Caco-2 (cell line): ENCODE data around the gene SLC16A10. TPM values are rescaled to one million over a fixed set of nuclear protein-coding genes. Genes with fewer than 3 reads are reported as not detected.

Source experiments
- BruUV-seq: library from RNA; stranded (reverse); fragments of 400-500 nt; replicated peaks from 2 replicates; lab custom pipeline; 2021; lab: Mats Ljungman, UMichigan
- CTCF ChIA-PET: fragments of 300-600 bp; sonication (Branson Sonifier 250); formaldehyde crosslinking; loops from one replicate; lab custom pipeline; 2022; ENCODE audit warnings: antibody characterized with exemption; lab: Charles Lee
- POLR2A ChIA-PET: fragments of 300-600 bp; sonication (Branson Sonifier 250); formaldehyde crosslinking; loops from one replicate; lab custom pipeline; 2022; ENCODE audit warnings: antibody characterized with exemption; lab: Charles Lee
- DNase-seq, 2 experiments: peaks; one replicate each; pipeline versions ENCODE4 v3.0.0 to v3.0.0-alpha.2; 2020 to 2022
- H3K27me3 ChIP-seq: replicated peaks from 2 replicates; pipeline ENCODE4 v1.6.0; 2011; ENCODE audit warnings: low read length; ENCODE audit not compliant: control insufficient read depth, insufficient read depth
- H3K36me3 ChIP-seq: 2 replicates; pipeline ENCODE4 v1.5.1; 2011; ENCODE audit warnings: low read length; ENCODE audit not compliant: control insufficient read depth, insufficient read depth
- H3K4me1 ChIP-seq: fragments of 250-450 bp; sonication (Bioruptor Pico); 2 replicates; pipeline ENCODE4 v1.5.1; 2020; ENCODE audit warnings: mild to moderate bottlenecking
- H3K4me3 ChIP-seq: 2 replicates; pipeline ENCODE4 v1.5.1; 2011; ENCODE audit warnings: low read depth, mild to moderate bottlenecking, control low read depth, low read length
- H3K9me3 ChIP-seq: fragments of 250-450 bp; sonication (Bioruptor Pico); 2 replicates; pipeline ENCODE4 v1.5.1; 2020; ENCODE audit warnings: mild to moderate bottlenecking, moderate library complexity
- H3K27ac Mint-ChIP-seq: one replicate; pipeline ENCODE4 v1.8.0; 2022; ENCODE audit warnings: mixed read lengths; ENCODE audit not compliant: unreplicated experiment
- H3K27me3 Mint-ChIP-seq: one replicate; pipeline ENCODE4 v1.8.0; 2022; ENCODE audit warnings: mixed read lengths; ENCODE audit not compliant: insufficient read depth, unreplicated experiment
- H3K36me3 Mint-ChIP-seq: one replicate; pipeline ENCODE4 v1.8.0; 2022; ENCODE audit warnings: mild to moderate bottlenecking, mixed read lengths; ENCODE audit not compliant: insufficient read depth, unreplicated experiment
- H3K4me1 Mint-ChIP-seq: one replicate; pipeline ENCODE4 v1.8.0; 2022; ENCODE audit warnings: low read depth, mixed read lengths; ENCODE audit not compliant: unreplicated experiment
- H3K4me3 Mint-ChIP-seq: one replicate; pipeline ENCODE4 v1.8.0; 2022; ENCODE audit warnings: mild to moderate bottlenecking, moderate library complexity, mixed read lengths; ENCODE audit not compliant: unreplicated experiment
- H3K9me3 Mint-ChIP-seq: one replicate; pipeline ENCODE4 v1.8.0; 2022; ENCODE audit warnings: mixed read lengths; ENCODE audit not compliant: unreplicated experiment
- CTCF ChIP-seq, 2 experiments: fragments of 200-600 bp in 1 of 2; IDR thresholded peaks; 1 replicate in 1 of 2; 2 replicates in 1 of 2; pipeline versions ENCODE4 v1.5.1 to v1.8.0; 2011 to 2022; ENCODE audit warnings: antibody characterized with exemption in 1 of 2, control low read depth in 1 of 2, inconsistent platforms in 1 of 2, low read depth in 1 of 2, low read length in 1 of 2, mild to moderate bottlenecking in 1 of 2, moderate library complexity in 1 of 2; ENCODE audit not compliant: insufficient read depth in 1 of 2, severe bottlenecking in 1 of 2, unreplicated experiment in 1 of 2
- intact Hi-C: fragments of 100-400 bp; cut with micrococcal nuclease; formaldehyde crosslinking; loops from one replicate; pipeline ENCODE4 v1.10.0; 2022; ENCODE audit not compliant: unreplicated experiment
- total RNA-seq: library from RNA; stranded (reverse); gene quantifications from 2 replicates; pipeline ENCODE4 v1.2.3, GENCODE V29; 2022

SLC16A10 gene
- total RNA-seq, 1 experiment from 2014 or later = 14.2 TPM

- Mint-ChIP-seq H3K36me3 (no peaks in the 10 kb centered on the region), H3K27ac (no peak overlapping the region), H3K4me3 (no peak overlapping the region), H3K9me3 (no peaks in the 10 kb centered on the region), H3K27me3 (no peaks in the 10 kb centered on the region), H3K4me1 (no peaks in the 10 kb centered on the region)
- no peak for DNase-seq
- ChIA-PET CTCF (no interaction called here), POLR2A (no interaction called here)
- BruUV-seq = no TSS peak
- Histone ChIP-seq H3K27me3 (no peaks in the 10 kb centered on the region), H3K36me3 (no peaks in the 10 kb centered on the region), H3K4me1 (no peaks in the 10 kb centered on the region), H3K4me3 (no peak overlapping the region), H3K9me3 (no peaks in the 10 kb centered on the region)
- no peak for TF ChIP-seq CTCF (IDR thresholded peaks at IDR 0.05; ENCODE audit: insufficient read depth in 1 of 2, low read depth in 1 of 2, low read length in 1 of 2, severe bottlenecking in 1 of 2, unreplicated experiment in 1 of 2)
- intact Hi-C loops = no loop called here
Measured at GRCh38 chr6:111121789-111122350, 34.6 kb downstream of the SLC16A10 start.

DNA sequence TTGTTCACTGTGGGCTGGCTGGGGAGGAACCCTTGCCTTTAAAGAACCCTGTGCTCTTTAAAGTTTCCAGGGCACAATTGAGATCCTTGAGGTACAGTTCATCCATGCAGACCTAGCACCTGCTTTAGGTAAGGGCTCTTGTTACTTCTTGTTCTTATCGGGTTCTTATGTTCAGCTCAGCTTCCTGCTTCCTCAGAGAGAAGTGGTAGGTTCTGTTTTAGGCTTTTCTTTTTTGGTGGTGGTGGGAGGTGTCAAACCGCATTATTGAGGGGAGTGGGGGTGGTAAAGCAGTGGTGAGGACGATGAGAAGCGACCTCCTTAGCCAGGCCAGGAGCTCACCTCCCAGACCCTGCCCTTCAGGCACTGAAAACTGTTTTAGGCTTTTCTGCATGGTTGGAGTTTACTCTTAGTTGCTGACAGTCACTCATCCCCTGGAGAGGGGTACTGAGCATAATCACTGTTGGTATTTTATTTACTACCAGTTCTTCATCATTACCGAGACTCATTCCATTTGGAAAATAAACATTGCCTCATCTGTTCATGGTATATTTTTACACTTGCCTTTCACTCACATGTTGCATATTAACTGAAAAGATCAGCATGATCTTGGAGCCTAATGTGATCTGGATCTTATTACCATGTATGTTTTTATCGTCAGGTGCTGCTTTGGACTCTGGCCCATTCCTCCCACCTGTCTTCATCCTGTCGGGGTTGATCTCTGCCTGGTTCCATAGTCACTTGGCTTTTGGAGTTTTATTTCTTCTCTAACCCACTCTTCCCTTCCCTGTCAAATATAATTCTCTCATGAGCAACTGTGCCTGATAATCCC lies 35.4 kb downstream of the SLC16A10 start:
- no TSS peak for BruUV-seq
- ChIA-PET POLR2A (no interaction called here), CTCF (no interaction called here)
- Mint-ChIP-seq H3K36me3 (no peaks in the 10 kb centered on the region), H3K4me3 (no peak overlapping the region), H3K27ac (no peak overlapping the region), H3K4me1 (no peaks in the 10 kb centered on the region), H3K9me3 (no peaks in the 10 kb centered on the region), H3K27me3 (no peaks in the 10 kb centered on the region)
- Histone ChIP-seq H3K9me3 (no peaks in the 10 kb centered on the region), H3K36me3 (no peaks in the 10 kb centered on the region), H3K4me3 (no peak overlapping the region), H3K4me1 (no peaks in the 10 kb centered on the region), H3K27me3 (no peaks in the 10 kb centered on the region)
- intact Hi-C loops = no loop called here
- TF ChIP-seq CTCF (IDR thresholded peaks at IDR 0.05; ENCODE audit: insufficient read depth in 1 of 2, low read depth in 1 of 2, low read length in 1 of 2, severe bottlenecking in 1 of 2, unreplicated experiment in 1 of 2) = no peak
- DNase-seq = no peak

DNA sequence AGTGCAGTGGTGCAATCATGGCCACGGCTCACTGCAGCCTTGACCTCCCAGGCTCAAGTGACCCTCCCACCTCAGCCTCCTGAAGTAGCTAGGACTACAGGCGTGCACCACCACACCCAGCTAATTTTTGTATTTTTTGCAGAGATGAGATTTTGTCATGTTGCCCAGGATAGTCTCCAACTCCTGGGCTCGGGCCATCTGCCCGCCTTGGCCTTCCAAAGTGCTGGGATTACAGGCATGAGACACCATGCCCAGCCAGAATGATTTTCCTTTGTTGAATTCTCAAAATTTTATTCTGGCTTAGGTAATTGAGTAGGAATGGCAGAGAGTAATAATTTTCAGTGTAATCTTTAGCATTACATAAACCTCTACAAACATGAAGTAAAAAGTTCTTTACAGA lies 37.1 kb downstream of the SLC16A10 start:
- Mint-ChIP-seq H3K9me3 (no peaks in the 10 kb centered on the region), H3K27me3 (no peaks in the 10 kb centered on the region), H3K27ac (no peak overlapping the region), H3K4me3 (no peak overlapping the region), H3K36me3 (no peaks in the 10 kb centered on the region), H3K4me1 (no peaks in the 10 kb centered on the region)
- TF ChIP-seq CTCF (IDR thresholded peaks at IDR 0.05; ENCODE audit: insufficient read depth in 1 of 2, low read depth in 1 of 2, low read length in 1 of 2, severe bottlenecking in 1 of 2, unreplicated experiment in 1 of 2) = no peak
- POLR2A ChIA-PET = no interaction called here
- Histone ChIP-seq H3K4me1 (no peaks in the 10 kb centered on the region), H3K9me3 (no peaks in the 10 kb centered on the region), H3K36me3 (no peaks in the 10 kb centered on the region), H3K27me3 (no peaks in the 10 kb centered on the region), H3K4me3 (no peak overlapping the region)
- no peak for DNase-seq
- BruUV-seq = no TSS peak
- intact Hi-C loops = no loop called here
- CTCF ChIA-PET = no interaction called here
